ENCODE results near the gene SLC6A7.
A peak's percentile ranks its signal among the peaks of the same experiment; 100 is the strongest.

SLC6A7 gene

GRCh38 chr5:150172556-150172955 lies 17.3 kb upstream of the SLC6A7 start:
- Histone ChIP-seq H4K91ac (ENCODE audit: low read depth, low read length) (no peak overlapping the region), H3K27ac (ENCODE audit: low read depth, low read length) (no peak overlapping the region), H3K79me1 (ENCODE audit: low read length) (peaks cover 4% of the 10 kb centered on the region), H3K4me1 (ENCODE audit: control insufficient read depth in 1 of 2, insufficient read depth in 2 of 2, low read length in 2 of 2) (peaks cover 0 to 6% of the 10 kb centered on the region in 2 experiments), H3K9ac (ENCODE audit: low read length) (no peak overlapping the region), H3K4ac (ENCODE audit: low read depth, low read length) (no peak overlapping the region), H3K79me2 (ENCODE audit: control insufficient read depth, insufficient read depth, low read length, poor library complexity) (no peaks in the 10 kb centered on the region), H2BK120ac (ENCODE audit: insufficient read depth, low read length, poor library complexity) (no peak overlapping the region), H3K14ac (ENCODE audit: low read length) (no peak overlapping the region), H2BK5ac (ENCODE audit: low read depth, low read length, poor library complexity) (no peak overlapping the region), H4K12ac (ENCODE audit: low read depth, low read length) (no peak overlapping the region), H3K27me3 (ENCODE audit: insufficient read depth, low read length) (peaks cover 4% of the 10 kb centered on the region), H3K36me3 (ENCODE audit: control insufficient read depth in 1 of 2, insufficient read depth in 2 of 2, low read length in 2 of 2) (no peaks in the 10 kb centered on the region), H3K4me2 (ENCODE audit: low read length) (no peak overlapping the region), H3K4me3 (ENCODE audit: low read depth, low read length) (no peak overlapping the region), H3K23ac (ENCODE audit: low read length) (no peak overlapping the region), H2AK5ac (ENCODE audit: low read length) (no peak overlapping the region), H2AFZ (ENCODE audit: insufficient read depth, low read length, poor library complexity) (no peak overlapping the region), H3K9me3 (ENCODE audit: insufficient read depth, low read depth, low read length) (peaks cover under 1% of the 10 kb centered on the region), H2BK12ac (ENCODE audit: low read length) (no peak overlapping the region), H3K18ac (ENCODE audit: low read length) (no peak overlapping the region), H4K8ac (ENCODE audit: low read depth, low read length) (no peak overlapping the region)
- WGBS (ENCODE audit: extremely low coverage, insufficient coverage, insufficient read length) = no CpG with 5 or more reads among the region's 4 CpGs
- no peak for DNase-seq

- Histone ChIP-seq H3K27ac (ENCODE audit: low read depth, low read length) (no peak overlapping the region), H3K27me3 (ENCODE audit: insufficient read depth, low read length) (peaks cover 4% of the 10 kb centered on the region), H2BK12ac (ENCODE audit: low read length) (no peak overlapping the region), H4K91ac (ENCODE audit: low read depth, low read length) (no peak overlapping the region), H3K79me1 (ENCODE audit: low read length) (peaks cover 4% of the 10 kb centered on the region), H3K4ac (ENCODE audit: low read depth, low read length) (no peak overlapping the region), H3K4me3 (ENCODE audit: low read depth, low read length) (no peak overlapping the region), H3K4me1 (ENCODE audit: control insufficient read depth in 1 of 2, insufficient read depth in 2 of 2, low read length in 2 of 2) (peaks cover 0 to 2% of the 10 kb centered on the region in 2 experiments), H4K12ac (ENCODE audit: low read depth, low read length) (no peak overlapping the region), H3K36me3 (ENCODE audit: control insufficient read depth in 1 of 2, insufficient read depth in 2 of 2, low read length in 2 of 2) (no peaks in the 10 kb centered on the region), H4K8ac (ENCODE audit: low read depth, low read length) (no peak overlapping the region), H3K79me2 (ENCODE audit: control insufficient read depth, insufficient read depth, low read length, poor library complexity) (no peaks in the 10 kb centered on the region), H3K14ac (ENCODE audit: low read length) (no peak overlapping the region), H3K9ac (ENCODE audit: low read length) (no peak overlapping the region), H2AFZ (ENCODE audit: insufficient read depth, low read length, poor library complexity) (no peak overlapping the region), H3K9me3 (ENCODE audit: insufficient read depth, low read depth, low read length) (no peaks in the 10 kb centered on the region), H3K23ac (ENCODE audit: low read length) (no peak overlapping the region), H2BK5ac (ENCODE audit: low read depth, low read length, poor library complexity) (no peak overlapping the region), H2BK120ac (ENCODE audit: insufficient read depth, low read length, poor library complexity) (no peak overlapping the region), H3K4me2 (ENCODE audit: low read length) (no peak overlapping the region), H2AK5ac (ENCODE audit: low read length) (no peak overlapping the region), H3K18ac (ENCODE audit: low read length) (no peak overlapping the region)
- DNase-seq = peak; percentile 78 to 79
- WGBS (ENCODE audit: extremely low coverage, insufficient coverage, insufficient read length) = no CpG with 5 or more reads among the region's 3 CpGs
Observed at GRCh38 chr5:150173161-150173560, 16.7 kb upstream of the SLC6A7 start.

GRCh38 chr5:150174285-150174684 lies 15.6 kb upstream of the SLC6A7 start:
- no peak overlapping the region for H3K4me3 ChIP-seq (ENCODE audit: low read depth, low read length)
- WGBS (ENCODE audit: extremely low coverage, insufficient coverage, insufficient read length) = no CpG with 5 or more reads among the region's 6 CpGs

GRCh38 chr5:150175076-150175475 lies 14.8 kb upstream of the SLC6A7 start:
- DNase-seq = no peak
- Histone ChIP-seq H3K27ac (ENCODE audit: low read depth, low read length) (no peak overlapping the region), H3K18ac (ENCODE audit: low read length) (no peak overlapping the region), H2BK120ac (ENCODE audit: insufficient read depth, low read length, poor library complexity) (no peak overlapping the region), H3K4me3 (ENCODE audit: low read depth, low read length) (no peak overlapping the region), H3K9me3 (ENCODE audit: insufficient read depth, low read depth, low read length) (no peaks in the 10 kb centered on the region), H3K9ac (ENCODE audit: low read length) (no peak overlapping the region), H2BK12ac (ENCODE audit: low read length) (peak overlapping the region; percentile 33), H2BK5ac (ENCODE audit: low read depth, low read length, poor library complexity) (no peak overlapping the region), H3K14ac (ENCODE audit: low read length) (no peak overlapping the region), H3K79me2 (ENCODE audit: control insufficient read depth, insufficient read depth, low read length, poor library complexity) (no peaks in the 10 kb centered on the region), H3K4ac (ENCODE audit: low read depth, low read length) (no peak overlapping the region), H3K27me3 (ENCODE audit: insufficient read depth, low read length) (peaks cover 2% of the 10 kb centered on the region), H3K23ac (ENCODE audit: low read length) (no peak overlapping the region), H4K8ac (ENCODE audit: low read depth, low read length) (no peak overlapping the region), H3K4me2 (ENCODE audit: low read length) (no peak overlapping the region), H4K91ac (ENCODE audit: low read depth, low read length) (no peak overlapping the region), H4K12ac (ENCODE audit: low read depth, low read length) (no peak overlapping the region), H3K4me1 (ENCODE audit: control insufficient read depth in 1 of 2, insufficient read depth in 2 of 2, low read length in 2 of 2) (peaks cover 0 to 2% of the 10 kb centered on the region in 2 experiments), H3K79me1 (ENCODE audit: low read length) (peaks cover 4% of the 10 kb centered on the region), H2AFZ (ENCODE audit: insufficient read depth, low read length, poor library complexity) (no peak overlapping the region), H3K36me3 (ENCODE audit: control insufficient read depth in 1 of 2, insufficient read depth in 2 of 2, low read length in 2 of 2) (no peaks in the 10 kb centered on the region), H2AK5ac (ENCODE audit: low read length) (no peak overlapping the region)
- no CpG with 5 or more reads among the region's 1 CpG for WGBS (ENCODE audit: extremely low coverage, insufficient coverage, insufficient read length)

More at GRCh38 chr5:150174285-150174684, 15.6 kb upstream of the SLC6A7 start:
- no peak overlapping the region for H2BK12ac ChIP-seq (ENCODE audit: low read length)
- H3K79me1 ChIP-seq (ENCODE audit: low read length) = peaks cover 4% of the 10 kb centered on the region
- H3K79me2 ChIP-seq (ENCODE audit: control insufficient read depth, insufficient read depth, low read length, poor library complexity) = no peaks in the 10 kb centered on the region
- no peaks in the 10 kb centered on the region for H3K9me3 ChIP-seq (ENCODE audit: insufficient read depth, low read depth, low read length)
- no peak overlapping the region for H4K12ac ChIP-seq (ENCODE audit: low read depth, low read length)
- H3K4me2 ChIP-seq (ENCODE audit: low read length) = no peak overlapping the region
- H3K27ac ChIP-seq (ENCODE audit: low read depth, low read length) = no peak overlapping the region
- H2AK5ac ChIP-seq (ENCODE audit: low read length) = no peak overlapping the region
- H4K91ac ChIP-seq (ENCODE audit: low read depth, low read length) = no peak overlapping the region
- H3K23ac ChIP-seq (ENCODE audit: low read length) = no peak overlapping the region
- no peak overlapping the region for H2AFZ ChIP-seq (ENCODE audit: insufficient read depth, low read length, poor library complexity)
- no peak overlapping the region for H3K14ac ChIP-seq (ENCODE audit: low read length)
- H2BK5ac ChIP-seq (ENCODE audit: low read depth, low read length, poor library complexity) = no peak overlapping the region
- H4K8ac ChIP-seq (ENCODE audit: low read depth, low read length) = no peak overlapping the region
- no peak for DNase-seq
- H3K4me1 ChIP-seq (ENCODE audit: control insufficient read depth in 1 of 2, insufficient read depth in 2 of 2, low read length in 2 of 2) = peaks cover 0 to 2% of the 10 kb centered on the region in 2 experiments
- no peak overlapping the region for H3K18ac ChIP-seq (ENCODE audit: low read length)
- no peaks in the 10 kb centered on the region for H3K36me3 ChIP-seq (ENCODE audit: control insufficient read depth in 1 of 2, insufficient read depth in 2 of 2, low read length in 2 of 2)
- H3K4ac ChIP-seq (ENCODE audit: low read depth, low read length) = no peak overlapping the region
- no peak overlapping the region for H2BK120ac ChIP-seq (ENCODE audit: insufficient read depth, low read length, poor library complexity)
- no peak overlapping the region for H3K9ac ChIP-seq (ENCODE audit: low read length)
- H3K27me3 ChIP-seq (ENCODE audit: insufficient read depth, low read length) = peaks cover 4% of the 10 kb centered on the region

Data from trophoblast cell (in vitro differentiated cells and primary cell).